Urinary bladder (tissue), 4 donors: Measurements from ENCODE around the gene OR52K2. TPM values are rescaled to one million over a fixed set of nuclear protein-coding genes. Genes with fewer than 3 reads are reported as not detected.
"Not testable (repeated sequence)": the region's sequence is repeated elsewhere in the genome, so short reads cannot be mapped to it uniquely, and the experiment has no call there.

Experiments
- DNase-seq: peaks from one replicate; pipeline ENCODE4 v3.0.0-alpha.2; 2015; ENCODE audit errors: extremely low spot score
- H3K27ac ChIP-seq: one replicate; pipeline ENCODE4 v1.5.1; 2013; ENCODE audit warnings: low read depth, mild to moderate bottlenecking, moderate library complexity
- H3K36me3 ChIP-seq: one replicate; pipeline ENCODE4 v1.6.1; 2013; ENCODE audit warnings: mild to moderate bottlenecking, moderate library complexity; ENCODE audit not compliant: insufficient read depth
- H3K4me1 ChIP-seq: one replicate; pipeline ENCODE4 v1.6.1; 2013; ENCODE audit warnings: mild to moderate bottlenecking, moderate library complexity; ENCODE audit not compliant: insufficient read depth
- H3K4me3 ChIP-seq: one replicate; pipeline ENCODE4 v1.5.1; 2013; ENCODE audit warnings: low read depth, low read length
- WGBS: extraction: QIAGEN DNeasy Blood & Tissue Kit; methylation state at CpG from one replicate; pipeline ENCODE4 v1.1.7; 2013; 5-methylcytosine and 5-hydroxymethylcytosine counted together
- polyA plus RNA-seq: library from polyadenylated mRNA; stranded (reverse); fragments of 200-250 nt; gene quantifications from one replicate; pipeline ENCODE4 v1.2.3, GENCODE V29; 2013
- total RNA-seq: library from RNA; depleted of rRNA; stranded (reverse); fragments of >200 nt; gene quantifications from one replicate; pipeline ENCODE4 v1.2.3, GENCODE V29; 2014
- donor health status: healthy with polysubstance abuse.
- donor health status: healthy.

OR52K2 gene
- total RNA-seq (not detected), polyA plus RNA-seq (not detected)

- DNase-seq = no peak
- Histone ChIP-seq H3K4me3 (no peak within 1 kb of the TSS), H3K27ac (no peak within 1 kb of the TSS)
Observed at GRCh38 chr11:4448995-4449394, at the start of gene OR52K2. OR52K2 (plus strand) TSS chr11:4449295; CDS start chr11:4449340, 45 bp downstream.

GRCh38 chr11:4406206-4406605 lies 42.9 kb upstream of the OR52K2 start:
- H3K27ac ChIP-seq, H3K36me3 ChIP-seq, H3K4me3 ChIP-seq, H3K4me1 ChIP-seq, DNase-seq: not testable (repeated sequence)
- 89% methylated on average over 6 of the region's 6 CpGs for WGBS

More at GRCh38 chr11:4448995-4449394, at the start of gene OR52K2:
- no peaks in the 10 kb centered on the region for H3K4me1 ChIP-seq
- no peaks in the 10 kb centered on the region for H3K36me3 ChIP-seq

GRCh38 chr11:4416306-4416705 lies 32.8 kb upstream of the OR52K2 start:
- no peak overlapping the region for H3K27ac ChIP-seq
- WGBS = 40% methylated on average over 1 of the region's 1 CpG
- no peaks in the 10 kb centered on the region for H3K36me3 ChIP-seq
- no peak for DNase-seq
- no peaks in the 10 kb centered on the region for H3K4me1 ChIP-seq
- no peak overlapping the region for H3K4me3 ChIP-seq

- no peak overlapping the region for H3K4me3 ChIP-seq
- H3K4me1 ChIP-seq = no peaks in the 10 kb centered on the region
- H3K36me3 ChIP-seq = no peaks in the 10 kb centered on the region
- WGBS = 49% methylated on average over 1 of the region's 1 CpG
- DNase-seq = no peak
- H3K27ac ChIP-seq = no peak overlapping the region
Observed at GRCh38 chr11:4416816-4417215, 32.3 kb upstream of the OR52K2 start.

- no peak for DNase-seq
- Histone ChIP-seq H3K4me1 (no peaks in the 10 kb centered on the region), H3K27ac (no peak overlapping the region), H3K4me3 (no peak overlapping the region), H3K36me3 (no peaks in the 10 kb centered on the region)
- WGBS = 83% methylated on average over 8 of the region's 8 CpGs
Observed at GRCh38 chr11:4418403-4418802, 30.7 kb upstream of the OR52K2 start.

GRCh38 chr11:4430051-4430450 lies 19.0 kb upstream of the OR52K2 start:
- Histone ChIP-seq H3K4me1 (no peaks in the 10 kb centered on the region), H3K36me3 (no peaks in the 10 kb centered on the region), H3K4me3 (no peak overlapping the region), H3K27ac (no peak overlapping the region)
- 57% methylated on average over 4 of the region's 4 CpGs for WGBS
- no peak for DNase-seq

GRCh38 chr11:4433856-4434255 lies 15.2 kb upstream of the OR52K2 start:
- 61% methylated on average over 2 of the region's 2 CpGs for WGBS
- no peaks in the 10 kb centered on the region for H3K36me3 ChIP-seq
- no peak for DNase-seq
- H3K27ac ChIP-seq = no peak overlapping the region
- no peak overlapping the region for H3K4me3 ChIP-seq
- H3K4me1 ChIP-seq = no peaks in the 10 kb centered on the region

GRCh38 chr11:4436411-4436810 lies 12.7 kb upstream of the OR52K2 start:
- H3K36me3 ChIP-seq = no peaks in the 10 kb centered on the region
- H3K27ac ChIP-seq = no peak overlapping the region
- H3K4me1 ChIP-seq = no peaks in the 10 kb centered on the region
- WGBS = 72% methylated on average over 1 of the region's 1 CpG
- no peak overlapping the region for H3K4me3 ChIP-seq
- DNase-seq = no peak

GRCh38 chr11:4441515-4441914 lies 7.6 kb upstream of the OR52K2 start:
- DNase-seq = no peak

GRCh38 chr11:4443232-4443891 lies 5.7 kb upstream of the OR52K2 start:
- DNase-seq = no peak
- Histone ChIP-seq H3K36me3 (no peaks in the 10 kb centered on the region), H3K4me1 (no peaks in the 10 kb centered on the region), H3K4me3 (no peak overlapping the region), H3K27ac (no peak overlapping the region)
- WGBS = 36% methylated on average over 3 of the region's 3 CpGs

More at GRCh38 chr11:4441515-4441914, 7.6 kb upstream of the OR52K2 start:
- H3K4me1 ChIP-seq = no peaks in the 10 kb centered on the region
- WGBS = 79% methylated on average over 3 of the region's 3 CpGs
- no peak overlapping the region for H3K27ac ChIP-seq
- no peak overlapping the region for H3K4me3 ChIP-seq
- H3K36me3 ChIP-seq = no peaks in the 10 kb centered on the region

GRCh38 chr11:4453118-4453517 lies 4.0 kb downstream of the OR52K2 start:
- Histone ChIP-seq H3K27ac (no peak overlapping the region), H3K4me3 (no peak overlapping the region), H3K4me1 (no peaks in the 10 kb centered on the region), H3K36me3 (no peaks in the 10 kb centered on the region)
- no peak for DNase-seq
- WGBS = 84% methylated on average over 3 of the region's 3 CpGs

- H3K4me1 ChIP-seq = no peaks in the 10 kb centered on the region
Observed at GRCh38 chr11:4454021-4454420, 4.9 kb downstream of the OR52K2 start.

GRCh38 chr11:4455419-4455818 lies 6.3 kb downstream of the OR52K2 start:
- H3K4me1 ChIP-seq = no peaks in the 10 kb centered on the region
- no peak overlapping the region for H3K4me3 ChIP-seq
- 30% methylated on average over 1 of the region's 1 CpG for WGBS
- no peak for DNase-seq
- no peak overlapping the region for H3K27ac ChIP-seq
- no peaks in the 10 kb centered on the region for H3K36me3 ChIP-seq

More at GRCh38 chr11:4454021-4454420, 4.9 kb downstream of the OR52K2 start:
- Histone ChIP-seq H3K4me3 (no peak overlapping the region), H3K36me3 (no peaks in the 10 kb centered on the region), H3K27ac (no peak overlapping the region)
- no peak for DNase-seq

GRCh38 chr11:4459500-4459899 lies 10.4 kb downstream of the OR52K2 start:
- Histone ChIP-seq H3K4me1 (no peaks in the 10 kb centered on the region), H3K27ac (no peak overlapping the region), H3K36me3 (no peaks in the 10 kb centered on the region), H3K4me3 (no peak overlapping the region)
- WGBS = 44% methylated on average over 4 of the region's 4 CpGs
- DNase-seq = no peak

- H3K4me3 ChIP-seq = no peak overlapping the region
- H3K4me1 ChIP-seq = no peaks in the 10 kb centered on the region
- H3K27ac ChIP-seq = no peak overlapping the region
- WGBS = 79% methylated on average over 4 of the region's 4 CpGs
- DNase-seq = no peak
- H3K36me3 ChIP-seq = no peaks in the 10 kb centered on the region
Observed at GRCh38 chr11:4460151-4460550, 11.1 kb downstream of the OR52K2 start.
